Adrenal gland (tissue), 12 donors: ENCODE measurements around the gene TSPOAP1. TPM values are rescaled to one million over a fixed set of nuclear protein-coding genes. Genes with fewer than 3 reads are reported as not detected.

Experiments used
- DNase-seq, 7 donors: peaks; one replicate each; pipeline ENCODE4 v3.0.0-alpha.2; 2019 to 2020
- H3K27ac ChIP-seq, 5 donors: fragments of 200-600 bp; sonication (generic) in 4 of 5; 1 replicate in 3 of 5; 2 replicates in 2 of 5; pipeline versions ENCODE4 v1.5.1 to v1.8.0; 2016 to 2020; ENCODE audit warnings: mild to moderate bottlenecking in 1 of 5
- H3K27me3 ChIP-seq: fragments of 200-600 bp; 2 replicates; pipeline ENCODE4 v1.8.0; 2021
- H3K36me3 ChIP-seq, 2 donors: fragments of 200-600 bp; replicated peaks in 1 of 2; 1 replicate in 1 of 2; 2 replicates in 1 of 2; pipeline versions ENCODE4 v1.5.1 to v1.8.0; 2018 to 2022
- H3K4me1 ChIP-seq, 2 donors: fragments of 200-600 bp; replicated peaks in 1 of 2; 1 replicate in 1 of 2; 2 replicates in 1 of 2; pipeline versions ENCODE4 v1.5.1 to v1.8.0; 2018 to 2021
- H3K4me3 ChIP-seq, 4 donors: fragments of 200-600 bp; sonication (generic) in 3 of 4; one replicate each; pipeline ENCODE4 v1.5.1; 2016 to 2018
- H3K9me3 ChIP-seq, 3 donors: fragments of 200-600 bp; sonication (generic) in 1 of 3; replicated peaks in 1 of 3; 1 replicate in 2 of 3; 2 replicates in 1 of 3; pipeline versions ENCODE4 v1.5.1 to v1.8.0; 2016 to 2021
- CTCF ChIP-seq, 6 experiments: fragments of 450-650 bp in 4 of 6; fragments of 200-600 bp in 2 of 6; sonication (generic) in 1 of 6; IDR thresholded peaks; 1 replicate in 5 of 6; 2 replicates in 1 of 6; pipeline versions ENCODE4 v1.5.1 to v1.8.0; 2016 to 2021; ENCODE audit warnings: antibody characterized with exemption in 6 of 6, mild to moderate bottlenecking in 2 of 6, moderate library complexity in 1 of 6
- POLR2A ChIP-seq, 2 donors: fragments of 450-650 bp; IDR thresholded peaks; one replicate each; pipeline ENCODE4 v1.6.1; 2017; ENCODE audit warnings: antibody characterized with exemption in 2 of 2, mild to moderate bottlenecking in 2 of 2, moderate library complexity in 1 of 2
- WGBS, 4 donors: extraction: QIAGEN DNeasy Blood & Tissue Kit in 2 of 4; methylation state at CpG; one replicate each; pipeline versions ENCODE4 v1.1.5 to v1.1.7; 2013 to 2017; 5-methylcytosine and 5-hydroxymethylcytosine counted together
- intact Hi-C, 2 donors: fragments of 100-400 bp; cut with DNase I; formaldehyde crosslinking; loops; one replicate each; pipeline versions ENCODE4 v1.14.1 to v1.15.0; 2022 to 2023
- polyA plus RNA-seq, 3 donors: library from polyadenylated mRNA; stranded (reverse); fragments of 200-250 nt in 2 of 3; fragments of 350-450 nt in 1 of 3; fragmentation: Illumina TruSeq in 1 of 3; extraction: RNeasy Lipid Tissue Mini Kit (QIAGEN cat#74804) in 1 of 3; gene quantifications; one replicate each; pipeline ENCODE4 v1.2.3, GENCODE V29; 2013 to 2014
- total RNA-seq, 9 donors: library from RNA; depleted of rRNA in 4 of 9; stranded (reverse); fragments of >200 nt in 4 of 9; fragments of 120-200 nt in 1 of 9; fragmentation: NEBNext Ultra II Directional in 1 of 9; extraction: Animal tissue kit (Norgen Biotek cat#: 25700) in 1 of 9; gene quantifications; one replicate each; pipeline versions ENCODE4 v1.1.0 to v1.2.4, GENCODE V29; 2013 to 2023
- donor health status: healthy with polysubstance abuse.
- donor health status: Bipolar disorder and iron deficiency.
- donor health status: DM: yes; HTN: yes; CAD: no.
- donor health status: DM: no; HTN: no; CAD: no.
- donor health status: DM: no; HTN: no; CAD: no.
- donor health status: DM: yes; HTN: yes; CAD: no.

TSPOAP1 gene
- total and polyA plus RNA-seq, 12 donors: 4.7 to 140 (median 22.3) TPM

- no peak for DNase-seq
- WGBS, 4 donors: 72 to 78% (median 75%) methylated on average over 5 of the region's 5 CpGs
- Histone ChIP-seq H3K4me1 (no peaks in the 10 kb centered on the region), H3K27ac (no peak overlapping the region), H3K27me3 (peaks cover 28% of the 10 kb centered on the region), H3K4me3 (no peak overlapping the region), H3K9me3 (no peaks in the 10 kb centered on the region), H3K36me3 (no peaks in the 10 kb centered on the region)
- TF ChIP-seq POLR2A (IDR thresholded peaks at IDR 0.05) (no peak), CTCF (IDR thresholded peaks at IDR 0.05) (no peak)
- intact Hi-C loops: no loop called here
Measured at GRCh38 chr17:58291246-58291645, 37.3 kb downstream of the TSPOAP1 start.

GRCh38 chr17:58289869-58290268 lies 38.7 kb downstream of the TSPOAP1 start:
- Histone ChIP-seq H3K9me3 (no peaks in the 10 kb centered on the region), H3K4me3 (no peak overlapping the region), H3K4me1 (no peaks in the 10 kb centered on the region), H3K36me3 (no peaks in the 10 kb centered on the region), H3K27me3 (peaks cover 29% of the 10 kb centered on the region), H3K27ac (no peak overlapping the region)
- 40 to 49% (median 44%) methylated on average over 2 of the region's 2 CpGs for WGBS, 4 donors
- TF ChIP-seq POLR2A (IDR thresholded peaks at IDR 0.05) (no peak), CTCF (IDR thresholded peaks at IDR 0.05) (no peak)
- DNase-seq: peak in 1 of 7 donors; percentile 3
- intact Hi-C loops: no loop called here

- TF ChIP-seq CTCF (IDR thresholded peaks at IDR 0.05) (no peak), POLR2A (IDR thresholded peaks at IDR 0.05) (no peak)
- Histone ChIP-seq H3K27me3 (peaks cover 26% of the 10 kb centered on the region), H3K4me3 (no peak overlapping the region), H3K9me3 (no peaks in the 10 kb centered on the region), H3K4me1 (no peaks in the 10 kb centered on the region), H3K27ac (no peak overlapping the region), H3K36me3 (no peaks in the 10 kb centered on the region)
- intact Hi-C loops: no loop called here
- 88 to 93% (median 92%) methylated on average over 3 of the region's 3 CpGs for WGBS, 4 donors
- peak in 1 of 7 donors; percentile 15 for DNase-seq
Measured at GRCh38 chr17:58285422-58285810, 43.2 kb downstream of the TSPOAP1 start.

- WGBS, 4 donors: 56 to 79% (median 70%) methylated on average over 6 of the region's 6 CpGs
- Histone ChIP-seq H3K4me3 (no peak overlapping the region), H3K9me3 (no peaks in the 10 kb centered on the region), H3K36me3 (no peaks in the 10 kb centered on the region), H3K4me1 (no peaks in the 10 kb centered on the region), H3K27me3 (peaks cover 21% of the 10 kb centered on the region), H3K27ac (no peak overlapping the region)
- intact Hi-C loops: no loop called here
- no peak for TF ChIP-seq POLR2A (IDR thresholded peaks at IDR 0.05)
- no peak for TF ChIP-seq CTCF (IDR thresholded peaks at IDR 0.05)
- peak in 1 of 7 donors; percentile 5 for DNase-seq
Measured at GRCh38 chr17:58284613-58285421, 43.8 kb downstream of the TSPOAP1 start.
